ENCODE measurements around the gene MMP11.

Gene MMP11

DNA sequence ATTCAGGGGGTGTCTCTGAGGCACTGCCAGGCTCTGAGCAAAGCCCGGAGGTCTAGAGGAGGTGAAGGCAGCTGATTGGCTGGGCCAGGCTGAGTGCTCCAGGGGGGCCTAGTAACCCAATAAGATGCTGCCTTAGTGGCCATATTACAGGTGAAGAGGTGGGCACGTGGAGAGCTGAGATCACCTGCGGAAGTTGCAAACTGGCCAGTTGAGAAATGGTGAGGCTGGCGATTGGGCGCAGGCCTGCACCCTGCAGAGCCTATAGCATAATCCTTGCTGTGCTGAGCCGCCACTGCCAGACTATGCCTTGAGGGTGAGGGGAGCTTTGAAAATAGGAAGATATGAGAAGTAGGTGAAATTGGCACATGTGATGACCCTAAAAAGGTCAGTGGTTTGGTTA, 44.5 kb downstream of the MMP11 start:
- TF ChIP-seq ZFX (IDR thresholded peaks at IDR 0.05) = no peak
- TF ChIP-seq, protein P1, sequence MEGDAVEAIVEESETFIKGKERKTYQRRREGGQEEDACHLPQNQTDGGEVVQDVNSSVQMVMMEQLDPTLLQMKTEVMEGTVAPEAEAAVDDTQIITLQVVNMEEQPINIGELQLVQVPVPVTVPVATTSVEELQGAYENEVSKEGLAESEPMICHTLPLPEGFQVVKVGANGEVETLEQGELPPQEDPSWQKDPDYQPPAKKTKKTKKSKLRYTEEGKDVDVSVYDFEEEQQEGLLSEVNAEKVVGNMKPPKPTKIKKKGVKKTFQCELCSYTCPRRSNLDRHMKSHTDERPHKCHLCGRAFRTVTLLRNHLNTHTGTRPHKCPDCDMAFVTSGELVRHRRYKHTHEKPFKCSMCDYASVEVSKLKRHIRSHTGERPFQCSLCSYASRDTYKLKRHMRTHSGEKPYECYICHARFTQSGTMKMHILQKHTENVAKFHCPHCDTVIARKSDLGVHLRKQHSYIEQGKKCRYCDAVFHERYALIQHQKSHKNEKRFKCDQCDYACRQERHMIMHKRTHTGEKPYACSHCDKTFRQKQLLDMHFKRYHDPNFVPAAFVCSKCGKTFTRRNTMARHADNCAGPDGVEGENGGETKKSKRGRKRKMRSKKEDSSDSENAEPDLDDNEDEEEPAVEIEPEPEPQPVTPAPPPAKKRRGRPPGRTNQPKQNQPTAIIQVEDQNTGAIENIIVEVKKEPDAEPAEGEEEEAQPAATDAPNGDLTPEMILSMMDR (conservative IDR thresholded peaks at IDR 0.05) = no peak
- no peak overlapping the region for H3K27ac ChIP-seq

DNA sequence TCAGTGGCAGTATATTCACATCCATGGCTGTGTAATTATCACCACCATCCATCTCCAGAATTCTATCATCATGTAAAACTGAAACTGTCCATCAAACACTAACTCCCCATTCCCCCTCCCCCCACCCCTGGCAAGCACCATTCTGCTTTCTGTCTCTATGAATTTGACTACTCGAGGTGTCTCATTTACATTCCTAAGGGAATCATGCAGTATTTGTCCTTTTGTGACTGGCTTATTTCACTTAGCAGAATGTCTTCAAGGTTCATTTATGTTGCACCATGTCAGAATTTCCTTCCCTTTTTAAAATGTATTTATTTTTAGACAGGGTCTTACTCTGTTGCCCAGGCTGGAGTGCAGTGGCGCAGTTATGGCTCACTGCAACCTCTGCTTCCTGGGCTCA, 45.9 kb downstream of the MMP11 start:
- no peak overlapping the region for H3K27ac ChIP-seq
- TF ChIP-seq ZFX (IDR thresholded peaks at IDR 0.05) = no peak

DNA sequence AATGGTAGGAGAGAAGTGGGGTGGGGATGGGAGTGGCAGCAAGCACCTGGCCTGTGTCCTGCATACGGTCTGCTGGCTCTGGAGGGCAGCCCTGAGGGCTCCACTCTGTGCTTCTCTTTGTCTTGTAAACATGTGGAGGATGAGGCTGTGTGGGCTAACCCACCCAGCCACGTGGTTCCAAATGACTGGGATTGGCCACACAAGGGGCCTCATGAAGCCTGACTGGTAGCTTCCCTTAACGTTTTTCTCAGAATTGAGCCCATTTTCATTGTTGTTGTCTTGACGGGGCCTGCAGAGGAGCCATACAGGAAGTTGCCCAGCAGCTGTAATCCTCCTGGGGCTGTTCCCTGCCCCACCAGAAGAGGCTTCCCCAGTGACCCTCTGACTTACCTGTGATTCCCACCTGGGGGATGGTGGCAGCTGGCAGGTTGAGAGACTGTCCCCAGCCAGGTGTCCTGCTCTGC, 48.1 kb downstream of the MMP11 start:
- no peak overlapping the region for H3K27ac ChIP-seq
- TF ChIP-seq, protein P1 (conservative IDR thresholded peaks at IDR 0.05) = no peak
- no peak for TF ChIP-seq ZFX (IDR thresholded peaks at IDR 0.05)

DNA sequence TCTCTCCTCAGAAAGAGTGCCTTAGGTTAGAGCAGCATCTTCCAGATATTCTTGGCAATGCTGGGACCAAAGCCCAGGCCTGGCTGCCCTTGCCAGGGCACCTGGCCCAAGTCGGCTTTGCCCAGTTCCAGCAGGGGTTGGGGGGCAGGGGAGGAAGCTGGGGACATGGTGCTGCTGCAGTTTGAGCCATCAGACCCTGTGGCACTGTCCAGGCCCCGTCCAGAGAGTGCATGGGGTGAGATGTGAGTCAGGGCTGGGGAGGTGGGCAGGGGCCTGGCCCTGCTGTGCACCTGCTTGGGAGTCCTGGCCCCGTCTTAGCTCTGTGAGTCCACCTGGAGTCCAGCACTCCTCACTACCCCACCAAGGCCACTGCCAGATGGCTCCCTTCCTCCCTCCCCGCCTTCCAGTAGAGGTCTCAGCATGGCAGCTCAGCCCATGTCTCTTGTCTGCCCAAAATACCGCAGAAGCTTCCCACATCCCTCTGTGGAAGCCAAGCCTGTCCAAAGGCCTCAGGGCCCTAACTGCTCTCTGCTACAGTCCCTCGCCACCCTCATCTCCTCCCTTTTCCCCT, 49.5 kb downstream of the MMP11 start:
- H3K27ac ChIP-seq = no peak overlapping the region
- TF ChIP-seq, protein P1 (conservative IDR thresholded peaks at IDR 0.05) = no peak
- TF ChIP-seq ZFX (IDR thresholded peaks at IDR 0.05) = no peak

DNA sequence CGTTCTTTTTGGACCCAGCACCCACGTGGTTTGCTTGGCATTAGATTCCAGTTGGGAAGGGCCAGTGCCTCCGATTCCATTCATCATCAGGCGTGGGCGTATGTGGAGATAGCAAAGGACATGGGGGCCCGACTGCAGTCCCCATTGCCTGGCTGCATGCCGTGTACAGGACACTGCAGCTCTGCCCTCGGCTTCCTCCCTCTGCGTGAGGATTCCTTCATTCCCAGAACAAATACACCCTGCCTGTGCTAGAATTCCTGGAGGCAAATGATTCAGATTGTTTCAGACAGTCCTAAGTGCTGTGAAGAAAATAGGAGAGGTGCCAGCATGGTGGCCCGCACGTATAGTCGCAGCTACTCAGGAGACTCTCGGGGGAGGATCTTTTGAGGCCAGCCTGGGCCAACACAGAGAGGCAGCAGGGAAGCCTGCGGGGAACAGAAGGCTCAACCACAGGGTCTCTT, 50.7 kb downstream of the MMP11 start:
- no peak overlapping the region for H3K27ac ChIP-seq
- TF ChIP-seq, protein P1 (conservative IDR thresholded peaks at IDR 0.05) = no peak
- no peak for TF ChIP-seq ZFX (IDR thresholded peaks at IDR 0.05)

DNA sequence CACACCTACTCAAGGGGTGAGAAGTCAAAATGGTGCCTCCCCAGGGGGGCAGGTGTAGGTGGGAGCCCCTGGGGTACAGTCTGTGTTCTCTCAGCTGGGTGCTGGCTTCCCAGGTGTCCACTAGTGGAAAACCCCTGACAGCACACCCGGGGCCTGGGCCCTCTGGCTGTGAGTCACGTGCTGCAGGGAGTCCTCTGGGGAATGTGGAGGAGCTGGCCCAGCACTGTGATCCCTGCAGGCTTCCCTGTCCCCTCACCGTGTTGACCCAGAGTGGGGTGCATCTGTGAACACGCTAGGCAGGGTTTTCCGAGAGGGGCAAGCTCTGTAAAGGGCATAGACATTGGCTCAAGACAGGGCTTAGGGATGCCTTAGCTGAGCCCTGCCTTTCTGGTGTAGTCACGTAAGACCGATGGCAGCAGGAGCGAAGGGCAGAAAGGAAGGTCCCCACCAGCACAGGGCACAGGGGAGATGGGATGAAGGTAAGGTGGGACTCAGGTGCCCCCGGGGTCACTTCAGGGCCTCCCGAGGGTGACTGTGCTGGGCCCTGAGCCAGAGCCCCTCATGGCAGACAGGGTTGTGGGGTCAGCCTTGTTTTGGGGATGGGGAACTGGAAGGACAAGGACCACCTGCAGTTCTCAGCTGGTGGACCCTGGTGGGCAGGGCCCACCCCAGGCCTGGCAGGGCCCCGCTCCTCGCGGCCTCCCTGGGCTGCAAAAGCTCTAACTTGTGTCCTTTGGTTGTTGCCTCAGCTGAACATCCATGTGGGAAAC, 52.0 kb downstream of the MMP11 start:
- no peak for TF ChIP-seq ZFX (IDR thresholded peaks at IDR 0.05)
- TF ChIP-seq, protein P1 (conservative IDR thresholded peaks at IDR 0.05) = no peak
- H3K27ac ChIP-seq = no peak overlapping the region

DNA sequence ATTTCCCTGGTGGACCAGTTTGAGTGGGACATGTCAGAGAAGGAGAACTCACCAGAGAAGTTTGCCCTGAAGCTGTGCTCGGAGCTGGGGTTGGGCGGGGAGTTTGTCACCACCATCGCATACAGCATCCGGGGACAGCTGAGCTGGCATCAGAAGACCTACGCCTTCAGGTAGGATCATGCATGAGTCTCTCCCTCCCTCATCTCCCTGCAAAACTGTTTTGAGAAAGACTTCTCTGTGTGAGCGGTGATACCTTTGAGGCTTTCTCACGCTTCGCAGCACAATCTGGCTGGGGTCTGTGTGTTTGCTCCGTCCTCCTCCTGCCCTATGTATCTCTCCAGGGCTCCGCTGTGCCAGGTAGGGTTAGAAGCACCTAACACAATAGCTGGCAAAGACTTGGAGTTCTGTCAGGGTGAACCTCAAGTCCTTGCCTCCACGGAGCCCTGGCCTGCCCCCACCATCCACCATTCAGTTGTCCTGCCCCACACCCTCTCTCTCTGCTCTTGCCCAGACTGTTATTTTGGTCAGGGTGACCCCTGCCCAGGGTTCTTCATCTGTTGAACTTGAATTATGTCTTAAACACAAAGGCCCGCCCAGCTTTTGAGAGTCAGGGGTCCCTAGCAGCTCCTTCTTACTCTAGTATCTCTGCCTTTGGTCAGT, 52.7 kb downstream of the MMP11 start:
- no peak overlapping the region for H3K27ac ChIP-seq
- no peak for TF ChIP-seq ZFX (IDR thresholded peaks at IDR 0.05)
- TF ChIP-seq, protein P1 (conservative IDR thresholded peaks at IDR 0.05) = no peak

All from C4-2B (cell line).